IMR-90 (cell line): ENCODE measurements around the gene ADPRHL1. TPM values are rescaled to one million over a fixed set of nuclear protein-coding genes. Genes with fewer than 3 reads are reported as not detected.

Experiments
- ATAC-seq: fragments of 200-7000 bp; cut with Tn5 transposase; 2 replicates; pipeline ENCODE4 v1.9.1; 2020; ENCODE audit warnings: low read depth, mild to moderate bottlenecking, moderate library complexity
- BruUV-seq: library from RNA; stranded (reverse); fragments of 400-500 nt; replicated peaks from 2 replicates; lab custom pipeline; 2021; lab: Mats Ljungman, UMichigan
- CTCF ChIA-PET: fragments of 300-600 bp; formaldehyde crosslinking; extraction: SDS; loops from one replicate; lab custom pipeline; 2021; ENCODE audit warnings: antibody characterized with exemption; lab: Yijun Ruan, JAX
- POLR2A ChIA-PET: fragments of 300-600 bp; sonication (Branson Sonifier 250); formaldehyde crosslinking; loops from one replicate; lab custom pipeline; 2022; ENCODE audit warnings: antibody characterized with exemption; ENCODE audit not compliant: unreplicated experiment; lab: Charles Lee
- DNase-seq: peaks from one replicate; pipeline ENCODE4 v3.0.0; 2013
- H2AFZ ChIP-seq: replicated peaks from 2 replicates; pipeline ENCODE3; 2013; ENCODE audit warnings: low read length, mild to moderate bottlenecking; ENCODE audit not compliant: poor library complexity
- H2AK5ac ChIP-seq: 2 replicates; pipeline ENCODE4 v1.6.1; 2013; ENCODE audit warnings: low read depth, low read length, inconsistent platforms
- H2AK9ac ChIP-seq: replicated peaks from 2 replicates; pipeline ENCODE3; 2013; ENCODE audit warnings: mild to moderate bottlenecking, low read depth, low read length, moderate library complexity; ENCODE audit not compliant: poor library complexity
- H2BK120ac ChIP-seq: 2 replicates; pipeline ENCODE4 v1.6.1; 2013; ENCODE audit warnings: low read depth, low read length, inconsistent platforms
- H2BK15ac ChIP-seq: 3 replicates; pipeline ENCODE4 v1.6.1; 2013; ENCODE audit warnings: low read depth, low read length, inconsistent platforms
- H2BK20ac ChIP-seq: 2 replicates; pipeline ENCODE4 v1.6.1; 2013; ENCODE audit warnings: low read depth, mild to moderate bottlenecking, inconsistent platforms, low read length, moderate library complexity
- H2BK5ac ChIP-seq: 2 replicates; pipeline ENCODE4 v1.6.1; 2013; ENCODE audit warnings: mild to moderate bottlenecking, low read depth, low read length, inconsistent platforms; ENCODE audit not compliant: poor library complexity, severe bottlenecking
- H3K14ac ChIP-seq: replicated peaks from 2 replicates; pipeline ENCODE4 v1.6.1; 2013; ENCODE audit warnings: low read depth, low read length, inconsistent platforms
- H3K18ac ChIP-seq: 2 replicates; pipeline ENCODE4 v1.6.1; 2013; ENCODE audit warnings: low read depth, low read length, control low read depth
- H3K23ac ChIP-seq: 2 replicates; pipeline ENCODE4 v1.6.1; 2013; ENCODE audit warnings: low read depth, low read length, inconsistent platforms
- H3K27ac ChIP-seq: 2 replicates; pipeline ENCODE4 v1.5.1; 2013; ENCODE audit warnings: mild to moderate bottlenecking, control low read depth, low read length; ENCODE audit not compliant: insufficient read depth
- H3K27me3 ChIP-seq: 2 replicates; pipeline ENCODE4 v1.6.1; 2013; ENCODE audit warnings: low read length; ENCODE audit not compliant: control insufficient read depth, insufficient read depth
- H3K36me3 ChIP-seq: 2 replicates; pipeline ENCODE4 v1.6.1; 2013; ENCODE audit warnings: low read length, mixed read lengths; ENCODE audit not compliant: control insufficient read depth, insufficient read depth
- H3K4ac ChIP-seq: 2 replicates; pipeline ENCODE4 v1.6.1; 2013; ENCODE audit warnings: low read depth, low read length, inconsistent platforms
- H3K4me1 ChIP-seq: 2 replicates; pipeline ENCODE4 v1.6.1; 2013; ENCODE audit warnings: low read length, mixed read lengths; ENCODE audit not compliant: control insufficient read depth, insufficient read depth
- H3K4me2 ChIP-seq: 2 replicates; pipeline ENCODE4 v1.6.1; 2013; ENCODE audit warnings: low read depth, mild to moderate bottlenecking, control low read depth, low read length, moderate library complexity
- H3K4me3 ChIP-seq: 2 replicates; pipeline ENCODE4 v1.5.1; 2013; ENCODE audit warnings: low read depth, mild to moderate bottlenecking, control low read depth, low read length, moderate library complexity; ENCODE audit not compliant: insufficient read depth
- H3K56ac ChIP-seq: 2 replicates; pipeline ENCODE4 v1.6.1; 2013; ENCODE audit warnings: low read length, inconsistent platforms; ENCODE audit not compliant: insufficient read depth; ENCODE audit errors: extremely low read depth
- H3K79me1 ChIP-seq, 2 experiments: 2 replicates each; pipeline ENCODE4 v1.6.1; 2013; ENCODE audit warnings: low read length in 2 of 2, inconsistent platforms in 1 of 2, low read depth in 1 of 2
- H3K9ac ChIP-seq: 2 replicates; pipeline ENCODE4 v1.6.1; 2013; ENCODE audit warnings: low read depth, low read length, control low read depth
- H3K9me1 ChIP-seq: 2 replicates; pipeline ENCODE4 v1.6.1; 2013; ENCODE audit warnings: low read length, inconsistent platforms; ENCODE audit not compliant: insufficient read depth
- H3K9me3 ChIP-seq: 2 replicates; pipeline ENCODE4 v1.6.1; 2013; ENCODE audit warnings: low read length; ENCODE audit not compliant: control insufficient read depth, insufficient read depth
- H4K20me1 ChIP-seq: 2 replicates; pipeline ENCODE4 v1.6.1; 2013; ENCODE audit warnings: low read length, inconsistent platforms; ENCODE audit not compliant: insufficient read depth
- H4K5ac ChIP-seq: 2 replicates; pipeline ENCODE4 v1.6.1; 2013; ENCODE audit warnings: mild to moderate bottlenecking, low read depth, low read length, control low read depth
- H4K8ac ChIP-seq, 2 experiments: 2 replicates each; pipeline ENCODE4 v1.6.1; 2013; ENCODE audit warnings: low read depth in 2 of 2, low read length in 2 of 2, control low read depth in 1 of 2, inconsistent platforms in 1 of 2
- H4K91ac ChIP-seq: 2 replicates; pipeline ENCODE4 v1.6.1; 2013; ENCODE audit warnings: low read depth, low read length, inconsistent platforms; ENCODE audit not compliant: insufficient read depth
- CTCF ChIP-seq: conservative IDR thresholded peaks from 2 replicates; pipeline ENCODE4 v1.5.1; 2012; ENCODE audit warnings: mild to moderate bottlenecking, low read depth, low read length, improper control_type of control experiment
- MAFK ChIP-seq: IDR thresholded peaks from 2 replicates; pipeline ENCODE4 v1.6.1; 2012; ENCODE audit warnings: low read depth, low read length, improper control_type of control experiment
- MXI1 ChIP-seq: IDR thresholded peaks from 2 replicates; pipeline ENCODE4 v1.6.1; 2012; ENCODE audit warnings: low read depth, mild to moderate bottlenecking, low read length, moderate library complexity, borderline replicate concordance
- RFX5 ChIP-seq: IDR thresholded peaks from 2 replicates; pipeline ENCODE4 v1.8.0; 2012; ENCODE audit warnings: low read depth, mild to moderate bottlenecking, low read length, moderate library complexity
- WGBS, 2 experiments: methylation state at CpG; one replicate each; pipeline versions ENCODE4 v1.1.5 to v1.1.7; 2013; ENCODE audit warnings: missing lambda C conversion rate in 2 of 2; ENCODE audit not compliant: insufficient read length in 1 of 2; ENCODE audit errors: extremely low coverage in 2 of 2; 5-methylcytosine and 5-hydroxymethylcytosine counted together
- dilution Hi-C: fragments of 300-500 bp; cut with HindIII; formaldehyde crosslinking; loops from one replicate; pipeline ENCODE4 v1.14.3; 2018; ENCODE audit warnings: low sequenced_read_pairs; ENCODE audit not compliant: unreplicated experiment
- in situ Hi-C: fragments of 300-500 bp; cut with MboI; formaldehyde crosslinking; loops from 3 replicates; pipeline ENCODE4 v1.14.3; 2019; ENCODE audit warnings: low sequenced_read_pairs, inconsistent platforms, mixed read lengths
- intact Hi-C: fragments of 100-400 bp; cut with micrococcal nuclease; formaldehyde crosslinking; loops from 2 replicates; pipeline ENCODE4 v1.10.0; 2022
- polyA plus RNA-seq, 3 experiments: library from polyadenylated mRNA; depleted of rRNA; stranded (reverse); fragments of >200 nt; gene quantifications; 2 replicates each; pipeline ENCODE4 v1.2.3, GENCODE V29; 2012; ENCODE audit warnings: low replicate concordance in 1 of 3
- total RNA-seq: library from RNA; depleted of rRNA; stranded (reverse); fragments of >200 nt; gene quantifications from 2 replicates; pipeline ENCODE4 v1.2.3, GENCODE V29; 2012

ADPRHL1 gene
- total and polyA plus RNA-seq, 2 of the 4 experiments (the other 2 are of a cell fraction): 0.36 to 0.67 TPM

DNA sequence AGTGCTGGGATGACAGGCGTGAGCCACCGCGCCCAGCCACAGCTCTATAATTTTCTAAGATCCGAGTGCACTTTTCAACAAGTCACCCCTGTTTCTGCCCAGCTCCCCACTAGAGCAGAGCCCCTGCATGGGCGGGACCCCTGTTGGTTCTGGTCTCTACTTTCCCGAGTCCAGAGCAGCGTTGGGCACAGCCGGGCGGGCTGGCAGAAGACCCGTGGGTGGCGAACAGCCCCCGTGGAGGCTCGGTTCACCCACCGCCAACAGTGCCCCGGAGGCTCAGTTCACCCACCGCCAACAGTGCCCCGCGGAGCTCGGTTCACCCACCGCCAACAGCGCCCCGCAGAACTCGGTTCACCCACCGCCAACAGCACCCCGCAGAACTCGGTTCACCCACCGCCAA, 40.8 kb downstream of the ADPRHL1 start:
- 97% methylated on average over 12 of the region's 27 CpGs; no CpG with 5 or more reads in 1 of the 2 experiments for WGBS, 2 experiments

More for the DNA sequence above, 40.8 kb downstream of the ADPRHL1 start:
- no peak overlapping the region; the same call in 2 of the 3 replicates for H2BK15ac ChIP-seq
- H3K9me1 ChIP-seq: peaks cover 10% of the 10 kb centered on the region
- DNase-seq: no peak
- H3K27ac ChIP-seq: no peak overlapping the region
- no peak overlapping the region; the same call in 1 of the 2 replicates for H3K4ac ChIP-seq
- H3K14ac ChIP-seq: no peak overlapping the region
- no peaks in the 10 kb centered on the region for H4K20me1 ChIP-seq
- H2AK9ac ChIP-seq: no peak overlapping the region
- no peak overlapping the region for H4K5ac ChIP-seq
- peak overlapping the region; percentile 31; the same call in 1 of the 2 replicates for H2BK120ac ChIP-seq
- no peaks in the 10 kb centered on the region for H3K36me3 ChIP-seq
- no peak overlapping the region; a peak in 1 of 4 replicates for H4K8ac ChIP-seq
- dilution Hi-C loops (no loop called here), in situ Hi-C loops (no loop called here), intact Hi-C loops (no loop called here)
- no peaks in the 10 kb centered on the region for H3K27me3 ChIP-seq
- H3K79me1 ChIP-seq: no peaks in the 10 kb centered on the region
- H2AK5ac ChIP-seq: peak overlapping the region; percentile 23; the same call in 1 of the 2 replicates
- H3K9me3 ChIP-seq: no peaks in the 10 kb centered on the region
- H4K91ac ChIP-seq: no peak overlapping the region; the same call in 1 of the 2 replicates
- H3K18ac ChIP-seq: no peak overlapping the region
- no peak for ATAC-seq
- CTCF ChIA-PET: no interaction called here
- no peak overlapping the region for H2AFZ ChIP-seq
- no peak overlapping the region for H2BK20ac ChIP-seq
- H3K9ac ChIP-seq: no peak overlapping the region
- no peak overlapping the region for H3K23ac ChIP-seq
- POLR2A ChIA-PET: no interaction called here
- BruUV-seq: no TSS peak
- H3K4me3 ChIP-seq: no peak overlapping the region
- TF ChIP-seq CTCF: no peak
- no peak for TF ChIP-seq MAFK
- no peak for TF ChIP-seq MXI1
- TF ChIP-seq RFX5: no peak
- no peak overlapping the region for H2BK5ac ChIP-seq
- no peak overlapping the region for H3K56ac ChIP-seq
- no peak overlapping the region for H3K4me2 ChIP-seq
- peaks cover 23% of the 10 kb centered on the region for H3K4me1 ChIP-seq
